Measurements from ENCODE around the gene ADCY1. TPM values are rescaled to one million over a fixed set of nuclear protein-coding genes. Genes with fewer than 3 reads are reported as not detected.

The ADCY1 gene
- total and polyA plus RNA-seq, 2 donors (not counting 1 experiment from before 2014, with no cell fraction given): 0.23 to 2.5 TPM

GRCh38 chr7:45583296-45583695 lies 9.1 kb downstream of the ADCY1 start:
- Histone ChIP-seq H4K20me1 (ENCODE audit: control insufficient read depth, extremely low read depth, insufficient read depth, low read length) (no peaks in the 10 kb centered on the region), H3K4me1 (ENCODE audit: control insufficient read depth, extremely low read depth, insufficient read depth, low read length) (no peaks in the 10 kb centered on the region), H3K36me3 (ENCODE audit: control insufficient read depth, insufficient read depth, low read length) (no peaks in the 10 kb centered on the region), H3K4me3 (replicated peaks in 1 of 4; ENCODE audit: control extremely low read depth in 1 of 4, insufficient read depth in 1 of 4, low read depth in 3 of 4, low read length in 4 of 4) (no peak overlapping the region), H3K27ac (ENCODE audit: insufficient read depth, low read length) (no peak overlapping the region), H3K9ac (ENCODE audit: insufficient read depth, low read length) (no peak overlapping the region), H3K9me3 (ENCODE audit: control insufficient read depth, insufficient read depth, low read depth, low read length) (no peaks in the 10 kb centered on the region), H2AFZ (ENCODE audit: low read length) (no peak overlapping the region), H3K27me3 (ENCODE audit: control insufficient read depth, insufficient read depth, low read length) (no peaks in the 10 kb centered on the region), H3K4me2 (ENCODE audit: extremely low read depth, insufficient read depth, low read length) (no peak overlapping the region), H3K79me2 (ENCODE audit: control insufficient read depth, insufficient read depth, low read length) (no peaks in the 10 kb centered on the region)
- no peak for DNase-seq (ENCODE audit: low read depth in 2 of 2)
- TF ChIP-seq CTCF (conservative IDR thresholded peaks at IDR 0.05 in 1 of 2, IDR thresholded peaks at IDR 0.05 in 1 of 2; ENCODE audit: low read depth in 1 of 2, low read length in 2 of 2): no peak
- TF ChIP-seq EZH2 (IDR thresholded peaks at IDR 0.05; ENCODE audit: low read length, missing control alignments): no peak

DNA sequence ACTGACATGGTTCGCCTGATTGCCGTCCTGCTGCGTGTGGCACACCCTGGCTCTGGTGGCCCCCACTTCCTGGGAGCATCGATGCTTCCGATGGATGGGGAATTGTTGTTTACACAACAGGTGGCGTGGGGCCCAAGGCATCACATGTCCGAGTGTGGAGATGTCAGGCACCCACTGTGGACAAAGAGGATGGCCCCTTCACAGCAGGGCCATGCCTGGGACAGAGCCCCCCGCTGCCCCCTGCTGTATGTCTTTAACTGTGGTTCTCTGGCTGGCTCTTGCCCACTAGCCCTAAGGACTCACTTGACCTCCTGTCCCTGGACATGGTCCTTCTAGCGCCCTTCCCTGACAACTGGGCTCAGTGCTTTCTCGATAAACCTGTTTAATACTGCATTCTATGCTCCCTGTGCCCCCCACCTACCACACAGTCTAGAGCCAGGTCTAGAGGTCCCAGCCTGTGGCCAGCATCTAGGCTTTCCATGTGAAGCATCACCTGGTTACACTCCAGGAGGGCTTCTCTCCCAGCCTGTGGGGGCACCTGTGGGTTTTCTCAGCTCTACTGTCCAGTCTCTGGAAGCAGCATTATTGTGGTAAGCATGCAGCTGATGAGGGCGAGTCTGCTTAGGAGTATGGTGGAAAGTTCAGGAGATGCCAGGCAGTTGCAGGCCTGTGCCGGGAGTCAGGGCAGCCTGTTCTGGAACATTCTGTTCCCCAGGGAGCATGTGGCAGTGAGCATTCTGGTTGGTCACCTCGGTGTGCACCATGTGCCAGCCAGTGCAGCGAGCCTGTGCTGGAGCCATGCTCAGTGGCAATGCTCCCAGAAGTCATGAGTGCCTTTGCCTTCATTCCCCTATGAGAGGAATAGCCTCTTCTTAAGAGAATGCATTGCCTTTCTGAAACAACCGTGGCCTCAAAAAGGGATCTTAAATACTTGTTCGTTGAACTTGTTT lies 10.4 kb downstream of the ADCY1 start:
- Histone ChIP-seq H3K27ac (ENCODE audit: insufficient read depth, low read length) (no peak overlapping the region), H3K4me2 (ENCODE audit: extremely low read depth, insufficient read depth, low read length) (no peak overlapping the region), H3K4me3 (replicated peaks in 1 of 4; ENCODE audit: control extremely low read depth in 1 of 4, insufficient read depth in 1 of 4, low read depth in 3 of 4, low read length in 4 of 4) (no peak overlapping the region), H3K36me3 (ENCODE audit: control insufficient read depth, insufficient read depth, low read length) (no peaks in the 10 kb centered on the region), H3K79me2 (ENCODE audit: control insufficient read depth, insufficient read depth, low read length) (no peaks in the 10 kb centered on the region), H2AFZ (ENCODE audit: low read length) (no peak overlapping the region), H4K20me1 (ENCODE audit: control insufficient read depth, extremely low read depth, insufficient read depth, low read length) (no peaks in the 10 kb centered on the region), H3K4me1 (ENCODE audit: control insufficient read depth, extremely low read depth, insufficient read depth, low read length) (no peaks in the 10 kb centered on the region), H3K9ac (ENCODE audit: insufficient read depth, low read length) (no peak overlapping the region), H3K27me3 (ENCODE audit: control insufficient read depth, insufficient read depth, low read length) (no peaks in the 10 kb centered on the region), H3K9me3 (ENCODE audit: control insufficient read depth, insufficient read depth, low read depth, low read length) (no peaks in the 10 kb centered on the region)
- no peak for TF ChIP-seq EZH2 (IDR thresholded peaks at IDR 0.05; ENCODE audit: low read length, missing control alignments)
- no peak for TF ChIP-seq CTCF (conservative IDR thresholded peaks at IDR 0.05 in 1 of 2, IDR thresholded peaks at IDR 0.05 in 1 of 2; ENCODE audit: low read depth in 1 of 2, low read length in 2 of 2)
- no peak for DNase-seq (ENCODE audit: low read depth in 2 of 2)

GRCh38 chr7:45585628-45586027 lies 11.5 kb downstream of the ADCY1 start:
- H3K4me1 ChIP-seq (ENCODE audit: control insufficient read depth, extremely low read depth, insufficient read depth, low read length): no peaks in the 10 kb centered on the region

More at GRCh38 chr7:45585628-45586027, 11.5 kb downstream of the ADCY1 start:
- no peaks in the 10 kb centered on the region for H3K79me2 ChIP-seq (ENCODE audit: control insufficient read depth, insufficient read depth, low read length)
- H3K9ac ChIP-seq (ENCODE audit: insufficient read depth, low read length): no peak overlapping the region
- no peak overlapping the region for H3K27ac ChIP-seq (ENCODE audit: insufficient read depth, low read length)
- H3K9me3 ChIP-seq (ENCODE audit: control insufficient read depth, insufficient read depth, low read depth, low read length): no peaks in the 10 kb centered on the region
- no peak for DNase-seq (ENCODE audit: low read depth in 2 of 2)
- no peak for TF ChIP-seq CTCF (conservative IDR thresholded peaks at IDR 0.05 in 1 of 2, IDR thresholded peaks at IDR 0.05 in 1 of 2; ENCODE audit: low read depth in 1 of 2, low read length in 2 of 2)
- TF ChIP-seq EZH2 (IDR thresholded peaks at IDR 0.05; ENCODE audit: low read length, missing control alignments): no peak
- H3K4me3 ChIP-seq (replicated peaks in 1 of 4; ENCODE audit: control extremely low read depth in 1 of 4, insufficient read depth in 1 of 4, low read depth in 3 of 4, low read length in 4 of 4): no peak overlapping the region
- no peak overlapping the region for H2AFZ ChIP-seq (ENCODE audit: low read length)
- H3K4me2 ChIP-seq (ENCODE audit: extremely low read depth, insufficient read depth, low read length): no peak overlapping the region
- H4K20me1 ChIP-seq (ENCODE audit: control insufficient read depth, extremely low read depth, insufficient read depth, low read length): no peaks in the 10 kb centered on the region
- no peaks in the 10 kb centered on the region for H3K27me3 ChIP-seq (ENCODE audit: control insufficient read depth, insufficient read depth, low read length)
- H3K36me3 ChIP-seq (ENCODE audit: control insufficient read depth, insufficient read depth, low read length): no peaks in the 10 kb centered on the region
